Astrocyte (in vitro differentiated cells and primary cell): ENCODE measurements around the gene COPS4. TPM values are rescaled to one million over a fixed set of nuclear protein-coding genes. Genes with fewer than 3 reads are reported as not detected.

Source experiments
- DNase-seq: peaks from one replicate; pipeline ENCODE4 v3.0.0-alpha.2; 2010; ENCODE audit warnings: low read depth
- FAIRE-seq: peaks from 2 replicates; lab custom pipeline; 2011; peaks lifted over from hg19 to GRCh38; lab: Jason Lieb, UNC
- H2AFZ ChIP-seq: 2 replicates; pipeline ENCODE4 v1.6.0; 2012; ENCODE audit warnings: low read depth, low read length, inconsistent platforms
- H3K27ac ChIP-seq: 2 replicates; pipeline ENCODE4 v1.5.1; 2011; ENCODE audit warnings: low read depth, low read length, inconsistent platforms
- H3K27me3 ChIP-seq: 2 replicates; pipeline ENCODE4 v1.6.0; 2011; ENCODE audit warnings: low read length, inconsistent platforms; ENCODE audit not compliant: insufficient read depth
- H3K36me3 ChIP-seq: 2 replicates; pipeline ENCODE4 v1.5.1; 2011; ENCODE audit warnings: low read length, inconsistent platforms; ENCODE audit not compliant: insufficient read depth
- H3K4me1 ChIP-seq: 2 replicates; pipeline ENCODE4 v1.5.1; 2011; ENCODE audit warnings: low read length, inconsistent platforms; ENCODE audit not compliant: insufficient read depth
- H3K4me2 ChIP-seq: 2 replicates; pipeline ENCODE4 v1.6.0; 2012; ENCODE audit warnings: low read length, inconsistent platforms
- H3K4me3 ChIP-seq: 2 replicates; pipeline ENCODE4 v1.5.1; 2011; ENCODE audit warnings: low read depth, mild to moderate bottlenecking, low read length, inconsistent platforms; ENCODE audit not compliant: insufficient read depth
- H3K79me2 ChIP-seq: 2 replicates; pipeline ENCODE4 v1.6.0; 2012; ENCODE audit warnings: mild to moderate bottlenecking, low read length, inconsistent platforms; ENCODE audit not compliant: insufficient read depth
- H3K9ac ChIP-seq: 2 replicates; pipeline ENCODE4 v1.6.0; 2012; ENCODE audit warnings: mild to moderate bottlenecking, low read length, inconsistent platforms
- H3K9me3 ChIP-seq: 2 replicates; pipeline ENCODE4 v1.5.1; 2012; ENCODE audit warnings: low read depth, mild to moderate bottlenecking, low read length, inconsistent platforms; ENCODE audit not compliant: insufficient read depth
- H4K20me1 ChIP-seq: 2 replicates; pipeline ENCODE4 v1.6.0; 2012; ENCODE audit warnings: low read length, inconsistent platforms; ENCODE audit not compliant: insufficient read depth
- H3K27ac Mint-ChIP-seq: one replicate; pipeline ENCODE4 v1.8.0; 2021; ENCODE audit warnings: mild to moderate bottlenecking, mixed read lengths; ENCODE audit not compliant: unreplicated experiment
- H3K27me3 Mint-ChIP-seq: one replicate; pipeline ENCODE4 v1.8.0; 2021; ENCODE audit warnings: low read depth, mixed read lengths; ENCODE audit not compliant: unreplicated experiment
- H3K36me3 Mint-ChIP-seq: one replicate; pipeline ENCODE4 v1.8.0; 2021; ENCODE audit warnings: low read depth, mixed read lengths; ENCODE audit not compliant: unreplicated experiment
- H3K4me1 Mint-ChIP-seq: one replicate; pipeline ENCODE4 v1.8.0; 2021; ENCODE audit warnings: low read depth, mixed read lengths; ENCODE audit not compliant: unreplicated experiment
- H3K4me3 Mint-ChIP-seq: one replicate; pipeline ENCODE4 v1.8.0; 2021; ENCODE audit warnings: mild to moderate bottlenecking, moderate library complexity, mixed read lengths; ENCODE audit not compliant: unreplicated experiment
- H3K9me3 Mint-ChIP-seq: one replicate; pipeline ENCODE4 v1.8.0; 2021; ENCODE audit warnings: mild to moderate bottlenecking, mixed read lengths; ENCODE audit not compliant: unreplicated experiment
- CTCF ChIP-seq: IDR thresholded peaks from 2 replicates; pipeline ENCODE4 v1.5.1; 2011; ENCODE audit warnings: low read depth, mild to moderate bottlenecking, inconsistent platforms, low read length, moderate library complexity; ENCODE audit not compliant: insufficient read depth
- EZH2 ChIP-seq: IDR thresholded peaks from 2 replicates; pipeline ENCODE4 v1.6.1; 2012; ENCODE audit warnings: mild to moderate bottlenecking, low read length, inconsistent platforms; ENCODE audit not compliant: insufficient read depth
- total RNA-seq: library from RNA; stranded (reverse); gene quantifications from 2 replicates; pipeline ENCODE4 v1.2.1, GENCODE V29; 2021

Gene COPS4
- total RNA-seq, 1 donor from 2014 or later: 39.3 TPM

- no peak overlapping the region for H3K4me3 ChIP-seq
- no peaks in the 10 kb centered on the region for H4K20me1 ChIP-seq
- no peaks in the 10 kb centered on the region for H3K4me1 ChIP-seq
- H3K36me3 ChIP-seq: peaks cover 18% of the 10 kb centered on the region
- DNase-seq: no peak
- no peak overlapping the region for H3K9ac ChIP-seq
- no peak overlapping the region for H2AFZ ChIP-seq
- H3K27me3 Mint-ChIP-seq: no peaks in the 10 kb centered on the region
- TF ChIP-seq CTCF (peak; percentile 37), EZH2 (no peak)
- H3K36me3 Mint-ChIP-seq: peaks cover 15% of the 10 kb centered on the region
- FAIRE-seq: peak; percentile 32
- H3K27ac Mint-ChIP-seq: no peak overlapping the region
- no peaks in the 10 kb centered on the region for H3K79me2 ChIP-seq
- H3K4me3 Mint-ChIP-seq: no peak overlapping the region
- H3K9me3 Mint-ChIP-seq: no peaks in the 10 kb centered on the region
- H3K27me3 ChIP-seq: no peaks in the 10 kb centered on the region
- no peak overlapping the region for H3K27ac ChIP-seq
- no peaks in the 10 kb centered on the region for H3K9me3 ChIP-seq
- H3K4me1 Mint-ChIP-seq: no peaks in the 10 kb centered on the region
- H3K4me2 ChIP-seq: no peak overlapping the region
Measured at GRCh38 chr4:83054928-83055327, 19.9 kb downstream of the COPS4 start.

- H3K27ac Mint-ChIP-seq: no peak overlapping the region
- no peaks in the 10 kb centered on the region for H3K27me3 Mint-ChIP-seq
- H3K9me3 Mint-ChIP-seq: no peaks in the 10 kb centered on the region
- H3K4me3 Mint-ChIP-seq: no peak overlapping the region
- H3K27ac ChIP-seq: no peak overlapping the region
- no peaks in the 10 kb centered on the region for H3K4me1 Mint-ChIP-seq
- H4K20me1 ChIP-seq: no peaks in the 10 kb centered on the region
- TF ChIP-seq EZH2 (no peak), CTCF (no peak)
- H3K4me3 ChIP-seq: no peak overlapping the region
- peak; percentile 54 for FAIRE-seq
- no peak overlapping the region for H3K4me2 ChIP-seq
- H3K36me3 ChIP-seq: peaks cover 16% of the 10 kb centered on the region
- H3K9me3 ChIP-seq: no peaks in the 10 kb centered on the region
- no peak overlapping the region for H2AFZ ChIP-seq
- no peaks in the 10 kb centered on the region for H3K27me3 ChIP-seq
- H3K9ac ChIP-seq: no peak overlapping the region
- no peak for DNase-seq
- H3K36me3 Mint-ChIP-seq: peaks cover 9% of the 10 kb centered on the region
- peaks cover 3% of the 10 kb centered on the region for H3K4me1 ChIP-seq
- H3K79me2 ChIP-seq: no peaks in the 10 kb centered on the region
Measured at GRCh38 chr4:83062739-83063138, 27.8 kb downstream of the COPS4 start.

- no peaks in the 10 kb centered on the region for H3K79me2 ChIP-seq
- no peak overlapping the region for H3K4me2 ChIP-seq
- no peaks in the 10 kb centered on the region for H3K4me1 Mint-ChIP-seq
- H3K27me3 ChIP-seq: no peaks in the 10 kb centered on the region
- no peaks in the 10 kb centered on the region for H3K9me3 Mint-ChIP-seq
- peaks cover 20% of the 10 kb centered on the region for H3K36me3 ChIP-seq
- no peak overlapping the region for H3K27ac ChIP-seq
- peaks cover 3% of the 10 kb centered on the region for H3K4me1 ChIP-seq
- no peak overlapping the region for H3K9ac ChIP-seq
- no peak for FAIRE-seq
- no peak overlapping the region for H3K27ac Mint-ChIP-seq
- no peak for DNase-seq
- H3K9me3 ChIP-seq: no peaks in the 10 kb centered on the region
- peaks cover 10% of the 10 kb centered on the region for H3K36me3 Mint-ChIP-seq
- no peak overlapping the region for H3K4me3 Mint-ChIP-seq
- TF ChIP-seq EZH2 (no peak), CTCF (no peak)
- H3K4me3 ChIP-seq: no peak overlapping the region
- H4K20me1 ChIP-seq: no peaks in the 10 kb centered on the region
- no peak overlapping the region for H2AFZ ChIP-seq
- no peaks in the 10 kb centered on the region for H3K27me3 Mint-ChIP-seq
Measured at GRCh38 chr4:83065266-83065665, 30.3 kb downstream of the COPS4 start.
